Osteoblast (primary cell): ENCODE data around the gene CSMD2. TPM values are rescaled to one million over a fixed set of nuclear protein-coding genes. Genes with fewer than 3 reads are reported as not detected.

ENCODE experiments used
- DNase-seq: peaks from one replicate; pipeline ENCODE4 v3.0.0; 2011; ENCODE audit warnings: low spot score, mixed read lengths; ENCODE audit not compliant: insufficient read length; ENCODE audit errors: missing footprints
- H2AFZ ChIP-seq: 2 replicates; pipeline ENCODE4 v1.6.0; 2011; ENCODE audit warnings: mild to moderate bottlenecking, low read length
- H3K27ac ChIP-seq: 2 replicates; pipeline ENCODE4 v1.5.1; 2011; ENCODE audit warnings: mild to moderate bottlenecking, low read depth, low read length, moderate library complexity
- H3K27me3 ChIP-seq: 2 replicates; pipeline ENCODE4 v1.6.0; 2012; ENCODE audit warnings: mild to moderate bottlenecking, control low read depth, inconsistent platforms, low read length, moderate library complexity; ENCODE audit not compliant: insufficient read depth
- H3K36me3 ChIP-seq: 2 replicates; pipeline ENCODE4 v1.5.1; 2011; ENCODE audit warnings: mild to moderate bottlenecking, low read length, control low read depth, moderate library complexity; ENCODE audit not compliant: insufficient read depth
- H3K4me1 ChIP-seq: 2 replicates; pipeline ENCODE4 v1.5.1; 2011; ENCODE audit warnings: mild to moderate bottlenecking, low read length, control low read depth, moderate library complexity; ENCODE audit not compliant: insufficient read depth
- H3K4me2 ChIP-seq: 2 replicates; pipeline ENCODE4 v1.6.0; 2011; ENCODE audit warnings: mild to moderate bottlenecking, low read length; ENCODE audit not compliant: insufficient read depth
- H3K4me3 ChIP-seq: fragments of 200-600 bp; sonication (generic); 3 replicates; pipeline ENCODE4 v1.5.1; 2012; ENCODE audit warnings: mild to moderate bottlenecking, low read length, inconsistent platforms; ENCODE audit not compliant: insufficient read depth
- H3K79me2 ChIP-seq: 2 replicates; pipeline ENCODE4 v1.6.0; 2012; ENCODE audit warnings: mild to moderate bottlenecking, low read length, control low read depth, inconsistent platforms; ENCODE audit not compliant: insufficient read depth
- H3K9me3 ChIP-seq: 2 replicates; pipeline ENCODE4 v1.5.1; 2011; ENCODE audit warnings: low read depth, low read length, control low read depth
- H4K20me1 ChIP-seq: 2 replicates; pipeline ENCODE4 v1.6.0; 2012; ENCODE audit warnings: mild to moderate bottlenecking, low read length, control low read depth; ENCODE audit not compliant: insufficient read depth
- CTCF ChIP-seq: IDR thresholded peaks from 2 replicates; pipeline ENCODE4 v1.5.1; 2011; ENCODE audit warnings: mild to moderate bottlenecking, low read depth, low read length, moderate library complexity; ENCODE audit errors: extremely low read depth
- total RNA-seq: library from RNA; depleted of rRNA; stranded (reverse); fragments of >200 nt; gene quantifications from 2 replicates; pipeline ENCODE4 v1.2.3, GENCODE V29; 2012

The CSMD2 gene
- total RNA-seq, 1 donor = 0.36 TPM

- H2AFZ ChIP-seq = no peak overlapping the region
- H4K20me1 ChIP-seq = no peaks in the 10 kb centered on the region
- no peak overlapping the region for H3K27ac ChIP-seq
- H3K4me1 ChIP-seq = no peaks in the 10 kb centered on the region
- H3K9me3 ChIP-seq = no peaks in the 10 kb centered on the region
- H3K79me2 ChIP-seq = no peaks in the 10 kb centered on the region
- no peak overlapping the region for H3K4me2 ChIP-seq
- no peak for DNase-seq
- no peaks in the 10 kb centered on the region for H3K27me3 ChIP-seq
- no peak overlapping the region for H3K4me3 ChIP-seq
- TF ChIP-seq CTCF = no peak
- H3K36me3 ChIP-seq = no peaks in the 10 kb centered on the region
These were observed 657.4 kb downstream of the CSMD2 start for GRCh38 chr1:33507661-33508060.

GRCh38 chr1:33503506-33503905 lies 661.5 kb downstream of the CSMD2 start:
- H2AFZ ChIP-seq = no peak overlapping the region
- H3K79me2 ChIP-seq = no peaks in the 10 kb centered on the region
- no peaks in the 10 kb centered on the region for H3K27me3 ChIP-seq
- no peak overlapping the region for H3K4me3 ChIP-seq
- DNase-seq = no peak
- no peak overlapping the region for H3K4me2 ChIP-seq
- H3K9me3 ChIP-seq = no peaks in the 10 kb centered on the region
- no peaks in the 10 kb centered on the region for H3K36me3 ChIP-seq
- no peak for TF ChIP-seq CTCF
- no peaks in the 10 kb centered on the region for H4K20me1 ChIP-seq
- no peak overlapping the region for H3K27ac ChIP-seq
- H3K4me1 ChIP-seq = no peaks in the 10 kb centered on the region

GRCh38 chr1:33502726-33503125 lies 662.3 kb downstream of the CSMD2 start:
- no peaks in the 10 kb centered on the region for H3K36me3 ChIP-seq
- H3K27me3 ChIP-seq = no peaks in the 10 kb centered on the region
- no peak overlapping the region for H2AFZ ChIP-seq
- no peak for TF ChIP-seq CTCF
- DNase-seq = no peak
- no peak overlapping the region for H3K4me2 ChIP-seq
- no peak overlapping the region for H3K27ac ChIP-seq
- H3K4me1 ChIP-seq = no peaks in the 10 kb centered on the region
- H3K9me3 ChIP-seq = no peaks in the 10 kb centered on the region
- H4K20me1 ChIP-seq = no peaks in the 10 kb centered on the region
- H3K4me3 ChIP-seq = no peak overlapping the region
- H3K79me2 ChIP-seq = no peaks in the 10 kb centered on the region

GRCh38 chr1:33501774-33502173 lies 663.3 kb downstream of the CSMD2 start:
- Histone ChIP-seq H3K4me2 (no peak overlapping the region), H3K27me3 (no peaks in the 10 kb centered on the region), H2AFZ (no peak overlapping the region), H3K9me3 (no peaks in the 10 kb centered on the region), H3K27ac (no peak overlapping the region), H3K4me3 (no peak overlapping the region), H4K20me1 (no peaks in the 10 kb centered on the region), H3K79me2 (no peaks in the 10 kb centered on the region), H3K36me3 (no peaks in the 10 kb centered on the region), H3K4me1 (no peaks in the 10 kb centered on the region)
- DNase-seq = no peak
- TF ChIP-seq CTCF = no peak
